HG02642 (cell line): ENCODE data around the gene HDLBP.

ENCODE experiments used
- ATAC-seq: cut with Tn5 transposase; IDR thresholded peaks from one replicate; pipeline ENCODE4 v1.9.1; 2021; ENCODE audit warnings: mild to moderate bottlenecking; ENCODE audit not compliant: unreplicated experiment, poor library complexity

HDLBP gene

GRCh38 chr2:241234066-241234790 lies 81.2 kb downstream of the HDLBP start:
- ATAC-seq, result no peak

- no peak for ATAC-seq
These were observed 82.5 kb downstream of the HDLBP start for GRCh38 chr2:241232736-241233575.

DNA sequence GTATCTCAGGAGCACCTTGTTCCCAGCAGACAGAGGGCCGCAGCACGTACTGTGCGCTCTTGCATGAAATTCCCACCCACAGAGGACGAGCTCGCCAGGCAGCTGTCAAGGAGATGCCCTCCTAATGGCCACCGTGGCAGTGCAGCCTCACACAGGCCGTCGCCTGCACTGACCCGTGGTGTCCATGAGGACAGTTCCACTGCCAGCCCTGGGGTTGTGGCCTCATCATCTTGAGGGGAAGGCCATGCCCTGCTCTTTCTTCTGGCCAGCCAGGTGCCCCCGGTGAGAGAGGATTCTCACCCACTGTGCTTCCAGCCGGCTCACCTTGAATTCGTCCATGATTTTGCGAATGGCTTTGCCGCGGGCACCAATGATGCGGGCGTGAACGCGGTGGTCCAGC lies 85.0 kb downstream of the HDLBP start:
- ATAC-seq, result no peak

DNA sequence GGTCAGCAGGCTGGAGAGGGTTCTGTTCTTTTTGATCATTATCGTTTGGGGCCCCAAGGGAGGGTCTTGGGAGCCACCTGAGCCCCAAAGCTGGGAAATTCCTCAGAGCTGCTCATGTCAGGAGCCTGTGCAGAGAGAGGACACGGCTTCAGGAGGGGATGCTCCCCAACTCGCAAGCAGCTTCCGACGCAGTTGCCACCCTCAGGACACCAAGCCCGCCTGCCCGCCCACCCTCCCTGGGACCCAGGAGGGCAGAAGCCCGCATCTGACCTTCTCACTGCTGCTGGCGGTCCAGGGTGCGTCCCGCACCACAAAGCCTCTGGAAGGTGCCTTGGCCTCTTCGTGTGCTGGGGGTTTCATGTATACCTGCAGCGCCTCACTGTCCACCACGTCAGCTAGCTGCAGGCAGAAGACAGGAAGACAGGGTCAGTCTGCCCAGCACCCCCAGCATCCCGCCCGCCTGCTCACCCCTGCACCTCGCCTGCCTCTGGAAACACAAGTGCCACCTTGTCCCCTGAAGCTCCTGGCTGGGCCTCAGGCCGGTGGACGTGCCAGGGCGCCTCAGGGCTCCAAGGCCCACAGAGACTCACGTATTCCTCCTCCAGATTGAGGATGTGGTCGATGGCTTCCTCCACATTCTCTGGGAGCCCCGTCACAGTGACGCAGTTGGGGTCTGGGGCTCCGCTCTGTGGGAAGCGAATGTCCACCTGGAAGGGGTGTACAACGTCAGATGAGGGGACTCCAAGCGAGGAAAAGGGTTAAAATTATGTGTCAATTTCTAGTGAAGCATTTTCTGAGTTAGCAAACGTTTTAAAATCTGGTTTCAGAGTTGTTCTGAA lies 85.7 kb downstream of the HDLBP start:
- ATAC-seq, result no peak

GRCh38 chr2:241228860-241229516 lies 86.5 kb downstream of the HDLBP start:
- no peak for ATAC-seq

DNA sequence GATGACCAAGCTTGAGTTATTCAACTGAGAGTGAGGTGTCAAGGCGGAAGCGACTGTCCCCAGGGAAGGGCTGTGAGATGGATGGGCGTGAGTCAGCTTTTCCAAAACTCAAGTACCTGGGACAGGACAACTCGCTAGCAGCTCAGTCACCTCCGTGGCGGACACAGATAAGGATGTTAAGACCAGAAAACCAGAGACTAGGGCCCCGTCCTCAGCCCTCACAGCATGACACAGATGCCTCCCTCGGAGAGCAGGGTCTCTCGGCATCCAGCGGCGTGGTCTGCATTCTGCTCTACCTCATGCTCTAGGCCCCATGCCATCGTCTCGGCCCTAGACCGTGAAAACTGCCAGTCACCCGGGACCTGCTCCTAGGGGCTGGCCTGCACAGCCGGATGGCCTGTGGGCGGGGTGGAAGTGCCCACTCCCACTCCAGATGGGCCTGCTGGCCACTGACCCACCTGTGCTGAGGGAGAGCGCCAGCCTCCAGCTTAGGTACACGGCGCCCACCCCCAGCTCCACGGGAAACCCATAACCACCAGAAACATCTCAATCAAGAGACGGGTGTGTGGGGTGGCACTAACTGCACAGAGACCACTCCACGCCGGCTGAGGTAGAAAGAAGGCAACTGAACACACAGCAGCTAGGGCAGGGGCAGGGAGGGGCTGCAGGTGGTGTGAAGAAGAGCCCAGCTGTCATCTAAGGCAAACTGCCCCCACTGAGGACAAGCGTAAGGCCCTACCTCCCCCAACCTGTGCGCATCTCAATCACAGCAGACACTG lies 87.2 kb downstream of the HDLBP start:
- ATAC-seq, result no peak

GRCh38 chr2:241227594-241227993 lies 87.9 kb downstream of the HDLBP start:
- ATAC-seq, result no peak

DNA sequence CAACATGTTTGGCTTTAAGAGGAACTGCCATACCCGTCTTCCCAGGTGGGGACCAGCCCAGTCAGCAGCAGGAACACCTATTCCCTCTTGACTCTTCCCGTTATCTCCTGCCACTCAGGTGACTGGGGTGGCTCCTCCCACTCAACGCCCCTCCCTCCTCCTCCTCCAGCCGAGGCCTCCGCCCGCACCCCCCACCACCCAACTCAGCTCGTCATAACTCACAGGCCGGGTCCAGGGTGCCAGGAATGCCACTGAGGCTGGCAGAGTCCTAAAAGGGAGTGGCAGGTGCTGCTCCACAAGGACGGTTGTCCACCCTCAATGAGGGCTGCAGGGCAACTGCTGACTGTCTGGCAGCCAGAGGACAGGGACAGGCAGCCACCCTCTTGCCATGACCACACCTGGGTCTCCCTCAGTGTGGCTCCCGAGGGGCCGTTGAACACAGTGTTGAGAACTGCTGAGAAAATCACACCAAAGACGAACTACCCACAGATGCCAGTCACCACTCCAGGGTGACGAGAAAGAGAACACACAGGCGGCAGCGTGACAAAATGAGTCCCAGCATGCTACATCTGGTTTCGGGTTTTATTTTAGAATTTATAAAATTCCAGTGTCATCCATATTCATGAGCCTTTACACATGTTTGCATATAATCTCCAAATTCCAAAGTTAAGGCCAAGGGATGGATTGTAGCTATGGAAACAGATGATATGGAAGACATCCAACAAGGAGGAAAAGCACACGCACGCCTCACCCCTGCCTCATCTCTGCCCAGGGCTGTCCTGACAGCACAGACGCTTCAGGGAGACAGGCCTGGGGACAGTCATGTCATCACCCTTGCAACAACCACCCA lies 88.5 kb downstream of the HDLBP start:
- no peak for ATAC-seq

GRCh38 chr2:241225983-241226382 lies 89.5 kb downstream of the HDLBP start:
- ATAC-seq, result no peak

DNA sequence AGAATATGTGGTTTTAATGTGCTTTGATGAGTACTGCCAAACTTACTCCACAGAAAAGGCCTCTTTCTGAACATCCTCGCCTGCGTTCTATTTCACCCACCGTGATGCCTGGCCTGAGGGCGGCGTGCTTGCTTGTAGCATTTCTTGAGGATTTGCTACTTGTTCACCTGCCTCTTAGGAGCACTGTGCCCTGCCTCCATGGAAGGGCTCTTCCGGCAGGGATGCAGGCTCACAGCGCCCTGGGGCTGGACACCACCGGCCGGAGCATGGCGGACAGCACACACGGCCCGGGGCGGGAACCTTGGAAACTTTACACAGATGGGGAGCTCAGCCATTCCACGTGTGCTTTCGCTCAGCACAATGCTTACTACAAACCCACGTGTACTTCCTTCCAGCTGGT lies 89.9 kb downstream of the HDLBP start:
- ATAC-seq, result no peak

- ATAC-seq, result no peak
These were observed 90.5 kb downstream of the HDLBP start for GRCh38 chr2:241224851-241225438.

DNA sequence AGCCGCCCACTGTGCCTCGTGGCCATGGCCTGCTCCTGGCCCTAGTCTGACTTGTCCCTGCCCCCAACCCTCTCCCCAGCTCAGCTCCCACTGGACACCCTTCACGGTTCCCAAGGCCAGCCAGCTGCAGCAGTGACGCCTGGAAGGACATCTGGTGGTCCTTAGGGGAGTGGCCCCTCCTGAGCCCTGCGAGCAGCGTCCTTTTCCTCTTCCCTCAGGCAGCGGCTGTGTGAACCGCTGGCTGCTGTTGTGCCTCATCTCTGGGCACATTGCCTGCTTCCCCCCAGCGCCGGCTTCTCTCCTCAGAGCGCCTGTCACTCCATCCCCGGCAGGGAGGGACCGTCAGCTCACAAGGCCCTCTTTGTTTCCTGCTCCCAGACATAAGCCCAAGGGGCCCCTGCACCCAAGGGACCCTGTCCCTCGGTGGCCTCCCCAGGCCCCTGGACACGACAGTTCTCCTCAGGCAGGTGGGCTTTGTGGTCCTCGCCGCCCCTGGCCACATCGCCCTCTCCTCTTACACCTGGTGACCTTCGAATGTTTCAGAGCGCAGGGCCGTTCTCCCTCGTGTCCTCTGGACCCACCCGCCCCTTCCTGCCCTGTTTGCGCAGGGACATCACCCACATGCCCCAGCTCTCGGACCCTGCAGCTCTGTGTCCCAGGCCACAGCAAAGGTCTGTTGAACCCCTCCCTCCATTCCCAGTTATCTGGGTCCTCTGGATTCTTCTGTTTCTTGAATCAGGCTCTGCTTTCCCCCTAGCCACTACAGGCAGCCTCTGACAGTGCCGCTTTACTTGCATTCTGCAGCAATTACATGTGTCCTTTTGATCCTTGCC lies 91.2 kb downstream of the HDLBP start:
- no peak for ATAC-seq

GRCh38 chr2:241223211-241224017 lies 92.1 kb downstream of the HDLBP start:
- no peak for ATAC-seq

DNA sequence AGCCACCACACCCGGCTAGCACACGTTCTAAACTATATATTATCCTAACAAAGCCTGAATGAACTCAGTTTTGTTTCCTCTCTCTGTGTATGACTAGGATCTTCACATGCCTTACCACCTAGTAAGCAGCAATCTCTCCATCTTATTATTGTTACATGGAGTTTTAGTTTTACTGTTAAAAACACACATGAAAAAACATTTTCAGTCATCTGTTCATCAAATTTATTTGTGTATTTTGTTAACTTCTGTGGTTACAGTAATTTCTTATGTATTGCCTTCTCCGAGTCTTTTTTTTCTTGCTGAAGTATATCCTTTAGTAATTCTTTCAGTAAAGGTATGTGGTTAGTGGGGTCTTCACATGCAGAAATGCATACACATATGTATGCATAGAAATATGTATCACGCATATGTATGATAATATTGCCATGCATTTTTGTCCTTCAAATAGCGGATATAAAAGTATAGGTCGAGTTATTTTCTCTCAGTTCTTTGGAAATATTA lies 95.6 kb downstream of the HDLBP start:
- no peak for ATAC-seq

DNA sequence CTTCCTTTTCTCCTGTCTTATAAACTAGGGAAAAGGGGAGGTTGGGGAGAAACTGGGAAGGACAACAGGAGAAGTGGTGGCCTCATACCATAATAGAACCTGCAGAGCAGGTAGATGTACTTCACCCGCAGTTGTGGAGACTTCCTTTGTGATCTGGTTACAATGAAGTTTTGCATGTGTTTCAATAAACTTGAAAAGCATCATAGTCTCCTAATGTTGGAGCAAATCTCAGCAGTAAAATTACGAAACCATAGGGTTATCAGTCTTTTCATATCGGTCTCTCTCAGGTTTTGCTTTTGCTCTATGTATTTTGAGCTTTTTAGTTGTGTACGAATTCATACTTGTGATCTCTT lies 96.5 kb downstream of the HDLBP start:
- ATAC-seq, result no peak

DNA sequence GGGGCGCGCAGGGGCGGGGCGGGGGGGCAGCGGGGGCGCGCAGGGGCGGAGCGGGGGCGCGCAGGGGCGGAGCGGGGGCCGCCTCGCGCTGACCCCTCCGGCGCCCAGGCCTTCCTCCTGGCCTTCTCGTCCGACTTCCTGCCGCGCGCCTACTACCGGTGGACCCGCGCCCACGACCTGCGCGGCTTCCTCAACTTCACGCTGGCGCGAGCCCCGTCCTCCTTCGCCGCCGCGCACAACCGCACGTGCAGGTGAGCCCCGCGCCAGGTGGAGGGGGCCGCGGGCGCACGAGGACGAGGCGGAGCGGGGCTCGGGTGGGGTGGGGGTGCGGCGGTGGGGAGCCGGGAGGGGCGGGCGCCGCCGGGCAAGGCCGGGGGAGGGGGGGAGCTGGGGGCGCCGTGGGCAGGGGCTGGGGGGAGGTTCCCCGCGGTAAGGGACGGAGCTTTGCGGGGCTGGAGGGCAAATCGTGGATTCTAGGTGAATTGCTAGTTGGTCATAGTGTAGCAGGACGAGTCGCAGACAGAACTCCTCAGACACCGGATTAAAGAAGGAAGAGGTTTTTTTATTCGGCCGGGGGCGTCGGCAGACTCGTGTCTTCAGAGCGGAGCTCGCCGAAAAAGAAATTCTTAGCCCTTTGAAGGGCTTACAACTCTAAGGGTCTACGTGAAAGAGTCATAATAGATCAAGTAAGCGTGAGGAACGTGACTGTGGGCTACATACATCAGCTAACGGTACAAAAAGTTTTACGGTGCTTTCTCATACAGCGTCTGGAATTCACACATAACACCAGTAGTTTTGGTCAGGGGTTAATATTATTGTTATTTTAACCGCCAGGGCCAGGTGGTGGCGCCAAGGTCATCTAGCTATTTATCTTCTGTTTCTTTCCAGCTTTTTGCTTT lies 97.1 kb downstream of the HDLBP start:
- no peak for ATAC-seq
